T-helper 1 cell treated with Interleukin-12 subunit alpha and Interleukin-12 subunit beta and Interleukin-4 antibody, amounts not matched to agents 30 μg/mL and 1 μg/mL, for 36 hours (primary cell): ENCODE results near the gene ALDH1L1.

Experiments
- H3K27ac Mint-ChIP-seq: one replicate; pipeline ENCODE4 v1.8.0; 2021; ENCODE audit warnings: mild to moderate bottlenecking, mixed read lengths
- H3K27me3 Mint-ChIP-seq: one replicate; pipeline ENCODE4 v1.8.0; 2021; ENCODE audit warnings: low read depth, mixed read lengths
- H3K36me3 Mint-ChIP-seq: one replicate; pipeline ENCODE4 v1.8.0; 2021; ENCODE audit warnings: low read depth, mixed read lengths
- H3K4me1 Mint-ChIP-seq: one replicate; pipeline ENCODE4 v1.8.0; 2021; ENCODE audit warnings: low read depth, mixed read lengths
- H3K4me3 Mint-ChIP-seq: one replicate; pipeline ENCODE4 v1.8.0; 2021; ENCODE audit warnings: mild to moderate bottlenecking, moderate library complexity, mixed read lengths
- H3K9me3 Mint-ChIP-seq: one replicate; pipeline ENCODE4 v1.8.0; 2021; ENCODE audit warnings: mixed read lengths

ALDH1L1 gene

DNA sequence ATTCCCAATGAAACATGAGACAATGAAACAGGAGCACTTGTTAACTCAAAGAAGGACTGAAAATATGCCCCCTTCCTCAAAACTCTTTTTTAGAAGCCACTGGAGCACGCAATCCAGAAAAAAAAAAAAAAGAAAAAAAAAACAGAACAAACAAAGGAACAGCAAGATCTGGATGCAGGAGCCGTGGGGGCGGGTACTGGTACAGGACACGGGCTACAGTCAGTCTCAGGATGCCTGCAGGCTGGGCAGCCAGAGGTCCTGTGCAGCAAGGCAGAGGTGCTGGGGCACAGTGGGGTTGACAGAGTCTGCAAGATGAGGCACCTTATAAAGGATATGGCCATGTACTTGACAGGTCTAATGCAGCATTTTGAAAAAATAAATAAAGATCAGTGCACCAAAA lies 22.3 kb upstream of the ALDH1L1 start:
- Mint-ChIP-seq H3K4me3 (no peak overlapping the region), H3K9me3 (no peaks in the 10 kb centered on the region), H3K27me3 (peaks cover 10% of the 10 kb centered on the region), H3K36me3 (no peaks in the 10 kb centered on the region), H3K27ac (no peak overlapping the region), H3K4me1 (no peaks in the 10 kb centered on the region)

DNA sequence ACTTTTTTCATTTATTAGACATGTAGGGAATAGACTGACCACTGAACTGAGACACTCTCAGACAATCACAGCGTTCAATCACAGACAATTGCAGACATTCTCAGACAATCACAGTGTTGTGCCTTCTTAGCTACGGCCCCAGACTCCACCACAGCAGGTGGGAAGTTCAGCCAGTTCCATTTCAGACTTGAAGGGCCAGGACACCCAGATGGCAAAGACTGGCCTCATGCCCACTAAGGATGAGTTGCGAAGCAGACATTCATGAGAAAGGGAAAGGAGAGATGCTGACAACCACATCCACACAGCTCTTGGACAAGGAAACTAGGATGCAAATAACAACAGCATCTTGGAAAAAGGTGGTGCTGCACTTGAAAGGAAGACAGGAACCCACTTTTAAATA lies 21.9 kb upstream of the ALDH1L1 start:
- Mint-ChIP-seq H3K27me3 (peaks cover 10% of the 10 kb centered on the region), H3K9me3 (no peaks in the 10 kb centered on the region), H3K36me3 (no peaks in the 10 kb centered on the region), H3K27ac (no peak overlapping the region), H3K4me1 (no peaks in the 10 kb centered on the region), H3K4me3 (no peak overlapping the region)

DNA sequence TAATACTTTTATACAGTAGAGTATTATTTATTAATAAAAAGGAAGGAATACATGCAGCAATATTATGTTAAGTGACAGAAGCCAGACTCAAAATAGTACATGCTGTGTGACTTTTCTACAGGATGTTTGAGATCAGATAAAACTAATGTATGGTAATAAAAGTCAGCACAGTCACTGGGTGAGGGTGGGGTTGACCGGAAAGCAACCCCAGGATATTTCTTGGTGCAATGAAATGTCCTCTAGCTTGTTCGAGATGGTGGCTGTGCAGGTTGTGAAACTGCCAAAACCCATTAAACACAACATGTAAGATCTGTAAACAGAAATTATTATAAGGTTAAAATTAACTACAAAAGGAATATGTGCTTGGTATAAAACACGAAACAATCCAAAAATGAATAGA lies 20.8 kb upstream of the ALDH1L1 start:
- Mint-ChIP-seq H3K27me3 (peaks cover 10% of the 10 kb centered on the region), H3K27ac (no peak overlapping the region), H3K4me3 (no peak overlapping the region), H3K4me1 (peaks cover 2% of the 10 kb centered on the region), H3K9me3 (no peaks in the 10 kb centered on the region), H3K36me3 (no peaks in the 10 kb centered on the region)

DNA sequence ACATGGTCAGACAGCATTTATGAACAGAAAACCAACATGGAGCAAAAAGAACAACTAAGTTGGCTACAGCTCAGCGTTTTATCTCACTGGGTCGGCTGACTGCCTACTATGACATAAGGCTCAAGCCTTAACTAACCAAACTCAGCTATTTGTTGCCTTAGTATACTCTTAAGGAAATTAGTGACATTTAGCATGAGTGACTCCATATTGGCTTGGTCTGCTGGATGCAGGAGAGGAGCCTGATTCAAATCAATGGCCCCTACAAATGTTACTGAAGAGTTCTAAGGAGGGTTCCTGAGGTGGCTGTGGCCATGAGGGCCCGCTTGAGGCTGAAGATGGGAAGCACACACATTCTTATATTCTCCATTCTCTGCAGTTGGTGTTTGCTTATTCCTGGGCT lies 20.1 kb upstream of the ALDH1L1 start:
- Mint-ChIP-seq H3K27ac (no peak overlapping the region), H3K4me3 (no peak overlapping the region)

DNA sequence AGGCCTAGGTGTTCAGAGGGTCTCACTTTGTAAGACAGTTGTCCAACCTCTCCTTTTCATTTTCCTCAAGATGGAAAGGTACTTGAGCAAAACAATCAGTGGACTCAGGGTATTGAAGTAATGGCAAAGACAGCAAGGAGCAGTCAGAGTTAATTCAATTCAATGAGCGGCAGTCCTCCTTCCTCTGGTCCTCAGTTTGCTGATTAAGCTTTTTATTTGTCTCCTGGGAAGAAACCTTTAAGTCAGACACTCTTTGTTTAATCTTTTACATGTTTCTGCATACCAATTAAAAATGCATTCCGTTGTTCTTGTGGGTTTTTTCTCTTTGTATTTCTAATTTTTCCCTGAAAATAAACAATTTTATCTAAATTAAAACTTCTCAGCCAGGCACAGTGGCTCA lies 18.9 kb upstream of the ALDH1L1 start:
- H3K27ac Mint-ChIP-seq: no peak overlapping the region
- H3K4me1 Mint-ChIP-seq: peaks cover 2% of the 10 kb centered on the region
- no peaks in the 10 kb centered on the region for H3K36me3 Mint-ChIP-seq
- no peak overlapping the region for H3K4me3 Mint-ChIP-seq
- peaks cover 10% of the 10 kb centered on the region for H3K27me3 Mint-ChIP-seq
- peaks cover 11% of the 10 kb centered on the region for H3K9me3 Mint-ChIP-seq

More for the DNA sequence above, 20.1 kb upstream of the ALDH1L1 start:
- Mint-ChIP-seq H3K36me3 (no peaks in the 10 kb centered on the region), H3K9me3 (no peaks in the 10 kb centered on the region), H3K4me1 (peaks cover 2% of the 10 kb centered on the region), H3K27me3 (peaks cover 10% of the 10 kb centered on the region)

DNA sequence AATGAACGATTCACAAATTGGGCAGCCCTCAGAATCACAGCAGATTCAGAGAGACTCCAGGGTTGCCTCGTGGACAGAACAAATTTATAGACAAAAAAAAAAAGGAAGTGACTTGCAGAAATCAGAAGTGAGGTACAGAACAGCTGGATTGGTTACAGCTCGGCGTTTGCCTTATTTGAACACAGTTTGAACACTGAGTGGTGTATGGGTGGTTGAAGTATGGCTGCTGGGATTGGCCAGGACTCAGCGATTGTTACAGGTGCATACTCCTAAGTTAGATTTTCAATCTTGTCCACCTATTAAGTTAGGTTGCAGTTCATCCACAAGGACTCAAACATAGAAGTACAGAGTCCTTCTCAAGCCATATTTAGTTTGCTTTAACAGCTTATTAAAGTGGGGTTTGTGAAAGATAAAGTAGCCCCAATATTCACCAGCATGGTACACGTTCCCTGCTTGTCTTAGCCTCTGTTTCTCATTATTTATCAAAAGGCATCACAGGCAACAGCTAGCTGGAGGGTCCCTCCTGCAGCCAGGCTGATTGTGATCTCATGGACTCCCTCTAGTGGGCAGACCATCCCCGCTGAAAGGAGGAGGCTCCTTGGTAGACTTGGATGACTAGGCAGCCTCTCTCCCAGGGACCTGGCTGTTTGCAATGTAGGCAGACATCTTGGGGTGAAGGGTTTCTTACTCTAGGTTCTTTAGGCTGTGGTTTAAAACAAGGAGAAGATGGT lies 17.6 kb upstream of the ALDH1L1 start:
- no peaks in the 10 kb centered on the region for H3K36me3 Mint-ChIP-seq
- H3K27me3 Mint-ChIP-seq: peaks cover 10% of the 10 kb centered on the region
- H3K4me1 Mint-ChIP-seq: peaks cover 2% of the 10 kb centered on the region
- peaks cover 13% of the 10 kb centered on the region for H3K9me3 Mint-ChIP-seq
- no peak overlapping the region for H3K4me3 Mint-ChIP-seq
- H3K27ac Mint-ChIP-seq: no peak overlapping the region

DNA sequence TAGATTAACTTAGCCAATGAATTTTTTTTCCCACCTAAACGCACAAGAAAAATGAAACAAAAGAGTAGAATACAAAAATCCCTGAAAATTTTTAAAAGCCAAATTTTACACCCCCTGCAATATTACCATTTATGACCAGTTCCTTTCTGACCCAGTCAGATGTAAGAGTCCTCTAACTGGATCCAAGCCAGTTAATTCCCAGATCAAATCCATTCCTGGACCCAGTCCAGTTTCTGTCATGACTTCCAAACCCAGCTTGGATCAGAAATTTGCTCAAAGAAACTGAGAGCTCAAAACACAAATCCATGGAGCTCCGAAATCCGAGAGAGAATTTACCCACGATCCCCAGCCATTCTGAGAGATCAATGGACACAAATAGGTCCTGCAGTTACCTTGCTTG lies 17.0 kb upstream of the ALDH1L1 start:
- peaks cover 2% of the 10 kb centered on the region for H3K4me1 Mint-ChIP-seq
- no peak overlapping the region for H3K27ac Mint-ChIP-seq
- H3K27me3 Mint-ChIP-seq: peaks cover 8% of the 10 kb centered on the region
- no peak overlapping the region for H3K4me3 Mint-ChIP-seq
- H3K36me3 Mint-ChIP-seq: no peaks in the 10 kb centered on the region
- peaks cover 16% of the 10 kb centered on the region for H3K9me3 Mint-ChIP-seq

DNA sequence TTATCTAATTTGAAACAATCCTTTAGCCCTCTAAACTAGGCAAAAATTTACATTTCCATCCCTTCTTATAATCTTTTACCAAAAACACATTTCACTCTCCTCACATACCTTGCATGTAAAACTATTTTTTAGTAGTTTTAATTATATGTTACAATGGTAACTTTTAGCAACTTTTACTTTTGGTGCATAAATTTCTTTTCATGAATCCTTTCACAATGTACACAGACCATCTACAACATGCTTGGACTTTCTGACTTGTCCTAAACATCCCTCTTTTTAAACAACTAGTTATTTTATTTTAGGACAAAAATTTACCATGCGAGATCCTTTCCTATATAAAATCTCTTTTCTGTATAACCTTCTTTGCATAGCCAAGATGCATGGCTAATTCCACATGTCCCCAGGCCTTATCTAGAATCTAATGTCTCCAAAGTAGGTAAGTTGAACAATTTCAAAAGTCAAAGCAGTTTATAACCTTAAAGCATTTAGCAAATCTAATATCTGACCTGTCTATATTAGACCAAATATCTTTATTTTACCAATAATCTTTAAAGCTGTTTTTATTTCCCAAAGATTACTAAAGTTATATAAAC lies 14.4 kb upstream of the ALDH1L1 start:
- H3K36me3 Mint-ChIP-seq: no peaks in the 10 kb centered on the region
- no peak overlapping the region for H3K27ac Mint-ChIP-seq
- H3K4me1 Mint-ChIP-seq: peaks cover 2% of the 10 kb centered on the region
- no peak overlapping the region for H3K4me3 Mint-ChIP-seq
- peaks cover 5% of the 10 kb centered on the region for H3K27me3 Mint-ChIP-seq
- H3K9me3 Mint-ChIP-seq: peaks cover 20% of the 10 kb centered on the region

DNA sequence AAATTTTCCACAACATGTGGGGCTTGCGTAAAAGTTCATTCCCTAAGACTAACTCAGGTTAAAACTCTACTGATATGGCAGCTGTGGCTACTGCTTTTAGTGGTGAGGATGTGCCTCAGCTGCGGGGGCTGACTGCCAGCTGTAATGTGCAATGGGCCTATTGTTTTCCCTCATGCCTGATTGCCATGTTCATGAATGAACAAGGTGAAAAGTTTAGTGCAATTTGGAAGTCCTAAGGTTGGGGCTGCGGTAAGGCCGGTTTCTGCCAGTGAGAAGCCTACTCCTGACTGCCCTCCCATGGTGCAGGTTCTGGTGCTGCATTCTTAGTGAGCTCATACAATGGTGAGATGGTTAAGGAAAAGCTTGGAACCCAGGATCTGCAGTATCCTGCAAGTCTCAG lies 10.9 kb upstream of the ALDH1L1 start:
- Mint-ChIP-seq H3K36me3 (no peaks in the 10 kb centered on the region), H3K4me1 (no peaks in the 10 kb centered on the region), H3K27ac (no peak overlapping the region), H3K27me3 (no peaks in the 10 kb centered on the region), H3K9me3 (peaks cover 20% of the 10 kb centered on the region), H3K4me3 (no peak overlapping the region)

DNA sequence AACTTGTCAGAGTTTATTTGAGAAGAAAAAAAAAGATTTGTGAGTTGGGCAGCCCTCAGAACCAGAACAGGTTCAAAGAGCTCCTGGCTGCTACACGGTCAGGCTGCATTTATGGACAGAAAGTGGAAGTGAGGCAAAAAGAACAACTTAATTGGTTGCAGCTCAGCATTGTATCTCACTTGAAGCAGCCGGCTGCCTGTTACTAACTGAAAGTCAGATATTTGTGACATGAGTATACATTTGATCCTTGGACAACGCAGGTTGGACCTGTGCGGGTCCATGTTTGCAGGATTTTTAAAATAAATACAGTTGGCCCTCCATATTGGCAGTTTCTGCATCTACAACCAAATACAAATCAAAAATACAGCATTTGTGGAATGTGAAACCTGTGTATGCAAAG lies 7.5 kb upstream of the ALDH1L1 start:
- Mint-ChIP-seq H3K4me1 (no peaks in the 10 kb centered on the region), H3K9me3 (peaks cover 7% of the 10 kb centered on the region), H3K27ac (no peak overlapping the region), H3K36me3 (no peaks in the 10 kb centered on the region), H3K4me3 (no peak overlapping the region), H3K27me3 (no peaks in the 10 kb centered on the region)

DNA sequence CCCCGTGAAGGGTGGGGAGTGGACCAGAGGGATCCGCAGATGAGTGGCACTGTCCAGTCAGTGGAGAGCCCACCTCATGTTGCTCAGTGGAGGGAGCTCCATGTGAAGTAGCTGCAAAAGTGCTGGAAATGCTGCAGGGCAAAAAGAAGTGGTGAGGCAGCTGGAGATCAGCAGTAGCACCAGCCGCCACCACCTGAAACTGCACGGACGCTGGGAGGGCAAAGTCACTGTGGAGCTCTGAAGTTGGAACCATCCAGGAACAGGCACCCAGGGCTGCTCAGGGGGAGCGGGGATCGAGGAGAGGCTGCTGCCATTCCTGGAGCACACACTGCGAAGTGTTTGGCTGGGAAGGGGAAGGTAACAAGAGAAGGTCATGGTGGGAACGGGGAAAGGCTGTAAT lies 6.4 kb upstream of the ALDH1L1 start:
- Mint-ChIP-seq H3K27me3 (peaks cover 11% of the 10 kb centered on the region), H3K36me3 (no peaks in the 10 kb centered on the region), H3K9me3 (no peaks in the 10 kb centered on the region), H3K27ac (no peak overlapping the region), H3K4me3 (no peak overlapping the region), H3K4me1 (no peaks in the 10 kb centered on the region)

DNA sequence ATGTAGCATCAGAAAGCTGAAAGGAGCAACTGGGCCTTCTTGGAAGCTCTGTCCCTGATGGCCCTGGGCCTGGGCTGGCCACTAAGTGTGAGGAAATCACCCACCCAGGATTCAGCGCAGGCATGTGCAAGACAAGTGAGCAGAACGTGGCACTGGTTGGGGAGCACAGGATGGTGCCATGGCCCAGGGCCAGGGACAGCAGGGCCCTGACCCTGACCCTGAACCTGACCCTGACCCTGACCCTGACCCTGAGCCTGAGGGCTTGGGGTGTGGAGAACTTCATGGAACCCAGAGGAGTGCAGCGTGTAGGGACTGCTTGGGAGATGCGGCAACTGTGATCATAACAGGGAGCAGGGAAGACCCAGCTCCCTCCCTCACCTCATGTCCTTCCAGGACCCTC lies 5.9 kb upstream of the ALDH1L1 start:
- H3K27ac Mint-ChIP-seq: no peak overlapping the region
- H3K4me3 Mint-ChIP-seq: no peak overlapping the region
- peaks cover 16% of the 10 kb centered on the region for H3K27me3 Mint-ChIP-seq
- no peaks in the 10 kb centered on the region for H3K4me1 Mint-ChIP-seq
- H3K36me3 Mint-ChIP-seq: no peaks in the 10 kb centered on the region
- H3K9me3 Mint-ChIP-seq: no peaks in the 10 kb centered on the region

DNA sequence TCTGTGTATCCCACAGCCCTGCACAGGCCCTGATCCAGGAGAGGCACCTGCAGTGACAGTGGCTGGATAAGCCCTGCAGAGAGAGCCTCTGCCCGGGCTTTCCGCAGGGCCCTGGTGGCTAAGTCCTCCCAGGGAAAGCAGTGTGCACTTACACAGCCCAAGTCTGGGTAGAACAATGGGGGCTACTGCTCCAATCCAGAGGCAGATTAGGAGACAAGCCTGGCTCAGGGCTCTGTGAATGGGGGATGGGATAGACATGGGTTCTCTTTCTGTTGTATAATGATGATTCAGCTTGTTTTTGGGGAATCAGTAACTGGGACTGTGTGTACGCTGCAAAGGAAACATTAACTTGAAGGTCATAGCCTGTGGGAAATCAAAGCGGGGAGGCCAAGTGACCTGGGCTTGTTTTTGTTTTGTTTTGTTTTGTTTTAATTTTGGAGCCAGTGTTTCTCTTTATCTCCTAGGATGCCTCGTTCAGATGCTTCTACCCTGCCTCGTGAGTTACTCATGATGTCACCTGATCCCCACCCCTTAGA lies 4.1 kb upstream of the ALDH1L1 start:
- H3K36me3 Mint-ChIP-seq: no peaks in the 10 kb centered on the region
- no peaks in the 10 kb centered on the region for H3K4me1 Mint-ChIP-seq
- no peak overlapping the region for H3K4me3 Mint-ChIP-seq
- peaks cover 28% of the 10 kb centered on the region for H3K27me3 Mint-ChIP-seq
- no peak overlapping the region for H3K27ac Mint-ChIP-seq
- H3K9me3 Mint-ChIP-seq: no peaks in the 10 kb centered on the region

DNA sequence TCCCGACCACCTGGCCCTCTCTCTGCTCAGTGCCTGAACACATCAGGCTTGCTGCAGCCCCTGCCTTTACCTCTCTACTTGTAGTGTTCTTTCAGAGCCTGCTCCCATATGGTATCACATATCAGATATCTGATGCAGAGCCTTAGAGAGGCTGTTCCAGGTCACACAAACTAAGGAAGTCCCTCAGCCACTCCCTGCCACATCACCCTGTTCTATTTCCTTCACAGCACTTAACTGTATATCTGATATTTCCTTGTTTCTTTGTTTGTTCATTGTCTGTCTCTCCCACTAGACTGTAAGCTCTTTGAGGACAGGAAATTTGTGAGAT lies 976 bp upstream of the ALDH1L1 start:
- H3K36me3 Mint-ChIP-seq: no peaks in the 10 kb centered on the region
- no peak overlapping the region for H3K4me3 Mint-ChIP-seq
- no peak overlapping the region for H3K27ac Mint-ChIP-seq
- H3K4me1 Mint-ChIP-seq: no peaks in the 10 kb centered on the region
- no peaks in the 10 kb centered on the region for H3K9me3 Mint-ChIP-seq
- H3K27me3 Mint-ChIP-seq: peaks cover 37% of the 10 kb centered on the region

DNA sequence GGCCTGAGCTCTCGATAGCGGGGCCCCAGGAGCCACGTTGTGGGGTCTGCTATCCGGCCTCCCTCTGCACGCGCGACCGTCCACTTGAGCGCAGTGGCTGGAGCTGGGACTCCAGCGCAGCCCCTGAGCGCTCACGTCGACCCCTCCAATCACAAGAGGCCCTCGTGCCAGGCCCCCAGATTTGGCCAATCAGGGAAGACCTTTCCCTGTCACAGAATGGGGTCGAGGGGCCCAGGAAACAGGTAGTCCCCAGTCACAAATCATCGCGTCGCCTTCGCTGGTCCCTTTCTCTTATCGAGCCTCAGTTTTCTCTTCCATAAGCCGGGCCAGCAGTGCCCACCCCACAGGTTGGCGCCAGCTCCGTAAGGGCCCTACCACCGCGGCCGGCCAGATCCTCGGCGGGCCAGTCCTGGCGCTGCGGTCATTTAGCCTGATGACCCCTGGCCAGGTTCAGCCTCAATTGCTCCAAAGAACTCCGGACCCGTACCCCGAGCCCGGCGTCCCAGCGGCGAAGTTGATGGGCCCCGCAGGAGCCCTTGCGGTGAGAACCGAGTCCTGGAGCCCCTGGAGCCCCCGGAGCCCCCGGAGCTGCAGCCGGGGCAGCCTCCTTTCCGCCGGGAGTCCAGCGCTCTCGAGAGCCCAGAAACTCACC lies 435 bp downstream of the ALDH1L1 start:
- peaks cover 44% of the 10 kb centered on the region for H3K27me3 Mint-ChIP-seq
- H3K9me3 Mint-ChIP-seq: no peaks in the 10 kb centered on the region
- no peak overlapping the region for H3K4me3 Mint-ChIP-seq
- H3K36me3 Mint-ChIP-seq: no peaks in the 10 kb centered on the region
- H3K4me1 Mint-ChIP-seq: no peaks in the 10 kb centered on the region
- no peak overlapping the region for H3K27ac Mint-ChIP-seq
